Body of pancreas (tissue), 4 donors: ENCODE data around the gene ISM1.

ENCODE experiments used
- CTCF ChIP-seq, 7 experiments: fragments of 450-650 bp in 4 of 7; fragments of 200-600 bp in 3 of 7; sonication (generic) in 3 of 7; IDR thresholded peaks; one replicate each; pipeline ENCODE4 v1.5.1; 2016 to 2019; ENCODE audit warnings: antibody characterized with exemption in 7 of 7
- POLR2A ChIP-seq, 3 donors: fragments of 450-650 bp; IDR thresholded peaks; one replicate each; pipeline ENCODE4 v1.6.1; 2016; ENCODE audit warnings: antibody characterized with exemption in 3 of 3, mild to moderate bottlenecking in 2 of 3

GRCh38 chr20:13245250-13245723, 24.2 kb downstream of the ISM1 start:
- TF ChIP-seq CTCF (IDR thresholded peaks at IDR 0.05), result no peak
- no peak for TF ChIP-seq POLR2A (IDR thresholded peaks at IDR 0.05)
